Activated naive CD4-positive, alpha-beta T cell treated with anti-CD3 and anti-CD28 coated beads for 36 hours (primary cell): Measurements from ENCODE around the gene AFF3. TPM values are rescaled to one million over a fixed set of nuclear protein-coding genes. Genes with fewer than 3 reads are reported as not detected.

ENCODE experiments used
- CTCF ChIA-PET: fragments of 350-600 bp; sonication (Branson Sonifier 250); formaldehyde crosslinking; loops from one replicate; lab custom pipeline; 2021; ENCODE audit warnings: antibody characterized with exemption; lab: Charles Lee
- DNase-seq: peaks from one replicate; pipeline ENCODE4 v3.0.0-alpha.2; 2020
- H3K27ac Mint-ChIP-seq: one replicate; pipeline ENCODE4 v1.8.0; 2021; ENCODE audit warnings: mild to moderate bottlenecking, mixed read lengths
- H3K27me3 Mint-ChIP-seq: one replicate; pipeline ENCODE4 v1.8.0; 2021; ENCODE audit warnings: low read depth, mixed read lengths
- H3K36me3 Mint-ChIP-seq: one replicate; pipeline ENCODE4 v1.8.0; 2021; ENCODE audit warnings: low read depth, mixed read lengths
- H3K4me1 Mint-ChIP-seq: one replicate; pipeline ENCODE4 v1.8.0; 2021; ENCODE audit warnings: low read depth, mixed read lengths
- H3K4me3 Mint-ChIP-seq: one replicate; pipeline ENCODE4 v1.8.0; 2021; ENCODE audit warnings: mild to moderate bottlenecking, moderate library complexity, mixed read lengths
- H3K9me3 Mint-ChIP-seq: one replicate; pipeline ENCODE4 v1.8.0; 2021; ENCODE audit warnings: mixed read lengths
- intact Hi-C: fragments of 100-400 bp; cut with micrococcal nuclease; formaldehyde crosslinking; loops from one replicate; pipeline ENCODE4 v1.15.1; 2023
- total RNA-seq, 2 experiments: library from RNA; stranded (reverse); gene quantifications; one replicate each; pipeline ENCODE4 v1.2.3, GENCODE V29; 2021

Gene AFF3
- total RNA-seq, 2 experiments from 2014 or later = 1.5 to 2.1 TPM

DNA sequence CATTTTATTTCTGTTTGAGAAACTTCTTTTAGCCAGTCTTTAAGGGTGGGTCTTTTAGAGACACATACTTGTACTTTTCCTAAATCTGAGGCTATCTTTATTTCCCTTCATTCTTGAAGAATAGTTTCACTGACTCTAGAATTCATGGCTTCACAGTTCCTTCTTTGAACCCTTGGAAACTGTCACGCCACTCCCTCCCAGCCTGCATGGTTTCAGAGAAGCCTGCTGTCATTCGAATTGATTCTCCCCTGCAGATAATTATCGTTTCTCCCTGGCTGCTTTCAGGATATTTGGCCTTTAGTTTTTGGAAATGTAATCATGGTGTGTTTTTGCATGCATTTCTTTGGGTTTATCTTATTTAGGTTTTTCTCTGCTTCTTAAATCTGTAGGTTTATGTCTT lies 580.6 kb downstream of the AFF3 start:
- CTCF ChIA-PET = interaction anchor here (1.3 to 4.4 kb wide), 2 partner anchors 71 to 684 kb away, joined by 3 to 31 read pairs; no protein-coding TSS in a partner anchor
- intact Hi-C loops = no loop called here
- H3K9me3 Mint-ChIP-seq = no peaks in the 10 kb centered on the region
- no peak for DNase-seq
- no peaks in the 10 kb centered on the region for H3K27me3 Mint-ChIP-seq
- peaks cover 1% of the 10 kb centered on the region for H3K4me1 Mint-ChIP-seq
- no peak overlapping the region for H3K4me3 Mint-ChIP-seq
- no peak overlapping the region for H3K27ac Mint-ChIP-seq
- H3K36me3 Mint-ChIP-seq = no peaks in the 10 kb centered on the region

- Mint-ChIP-seq H3K36me3 (peaks cover 2% of the 10 kb centered on the region), H3K27ac (no peak overlapping the region), H3K9me3 (no peaks in the 10 kb centered on the region), H3K27me3 (no peaks in the 10 kb centered on the region), H3K4me1 (peaks cover 1% of the 10 kb centered on the region), H3K4me3 (no peak overlapping the region)
- CTCF ChIA-PET = interaction anchor here (0.6 to 4.4 kb wide), 25 partner anchors 9 to 822 kb away, joined by 3 to 31 read pairs (median 3); no protein-coding TSS in a partner anchor
- DNase-seq = peak; percentile 94
- intact Hi-C loops = loop anchor here (1.0 to 10.0 kb wide), 4 partner anchors 246 to 822 kb away; no protein-coding TSS in a partner anchor
Observed at GRCh38 chr2:99559075-99559662, 583.2 kb downstream of the AFF3 start.

DNA sequence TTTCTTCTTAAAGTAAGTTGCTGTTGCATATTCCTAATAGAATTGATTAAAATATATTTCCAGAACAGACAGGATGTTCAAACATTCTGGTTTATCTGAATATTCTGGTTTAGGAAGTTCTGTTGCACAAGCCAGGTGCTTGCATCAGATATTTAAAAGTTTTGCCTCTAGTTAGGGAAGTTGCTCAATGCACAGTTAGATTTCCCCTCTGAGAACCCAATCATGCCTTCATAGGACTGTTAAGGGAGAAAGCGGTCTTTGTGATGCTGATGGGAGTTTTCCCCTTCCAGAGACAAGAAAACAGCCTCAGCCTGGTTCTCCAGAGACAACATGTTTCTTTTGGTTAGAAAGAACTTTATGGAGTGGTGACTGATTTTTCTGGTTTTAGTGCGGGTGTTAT lies 587.0 kb downstream of the AFF3 start:
- H3K27me3 Mint-ChIP-seq = no peaks in the 10 kb centered on the region
- CTCF ChIA-PET = interaction anchor here (0.5 kb wide), 1 partner anchor 291 kb away, joined by 3 read pairs; no protein-coding TSS in a partner anchor
- no peak overlapping the region for H3K27ac Mint-ChIP-seq
- peaks cover 1% of the 10 kb centered on the region for H3K4me1 Mint-ChIP-seq
- intact Hi-C loops = loop anchor here (5.0 to 10.0 kb wide), 2 partner anchors 249 to 707 kb away; no protein-coding TSS in a partner anchor
- no peak overlapping the region for H3K4me3 Mint-ChIP-seq
- H3K36me3 Mint-ChIP-seq = peaks cover 4% of the 10 kb centered on the region
- no peaks in the 10 kb centered on the region for H3K9me3 Mint-ChIP-seq
- no peak for DNase-seq

GRCh38 chr2:99554871-99555270 lies 587.5 kb downstream of the AFF3 start:
- CTCF ChIA-PET = interaction anchor here (0.5 to 0.6 kb wide), 2 partner anchors 135 to 291 kb away, joined by 3 to 4 read pairs; no protein-coding TSS in a partner anchor
- Mint-ChIP-seq H3K4me3 (no peak overlapping the region), H3K36me3 (peaks cover 4% of the 10 kb centered on the region), H3K27me3 (no peaks in the 10 kb centered on the region), H3K9me3 (no peaks in the 10 kb centered on the region), H3K4me1 (peaks cover 1% of the 10 kb centered on the region), H3K27ac (no peak overlapping the region)
- intact Hi-C loops = loop anchor here (5.0 to 10.0 kb wide), 2 partner anchors 250 to 707 kb away; no protein-coding TSS in a partner anchor
- DNase-seq = no peak

DNA sequence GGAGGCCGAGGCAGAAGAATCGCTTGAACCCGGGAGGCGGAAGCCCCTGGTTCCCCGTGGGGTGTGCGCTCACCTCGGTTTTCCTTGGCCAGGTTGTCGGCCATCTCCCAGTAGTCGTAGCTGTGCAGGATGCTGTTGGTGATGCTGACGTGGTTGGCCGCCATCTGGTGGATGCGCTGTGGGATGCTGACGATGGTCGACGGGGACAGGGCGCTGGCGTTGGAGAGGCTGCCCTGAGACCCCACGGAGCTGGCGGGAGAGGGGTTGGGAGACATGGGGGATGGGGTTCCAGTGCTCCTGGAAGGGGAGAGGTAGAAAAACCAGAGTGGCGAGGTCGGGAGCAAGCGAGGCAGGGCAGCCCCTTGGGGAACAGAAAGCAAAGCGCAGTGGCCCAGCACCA lies 588.2 kb downstream of the AFF3 start:
- no peak overlapping the region for H3K27ac Mint-ChIP-seq
- no peaks in the 10 kb centered on the region for H3K27me3 Mint-ChIP-seq
- no peak for DNase-seq
- peaks cover 4% of the 10 kb centered on the region for H3K36me3 Mint-ChIP-seq
- CTCF ChIA-PET = interaction anchor here (0.6 kb wide), 1 partner anchor 136 kb away, joined by 4 read pairs; no protein-coding TSS in a partner anchor
- no peak overlapping the region for H3K4me3 Mint-ChIP-seq
- no peaks in the 10 kb centered on the region for H3K9me3 Mint-ChIP-seq
- peaks cover 1% of the 10 kb centered on the region for H3K4me1 Mint-ChIP-seq
- intact Hi-C loops = loop anchor here (10.0 kb wide), 1 partner anchor 251 kb away; no protein-coding TSS in a partner anchor

- Mint-ChIP-seq H3K27me3 (no peaks in the 10 kb centered on the region), H3K4me3 (no peak overlapping the region), H3K4me1 (no peaks in the 10 kb centered on the region), H3K36me3 (peaks cover 4% of the 10 kb centered on the region), H3K9me3 (no peaks in the 10 kb centered on the region), H3K27ac (no peak overlapping the region)
- CTCF ChIA-PET = no interaction called here
- intact Hi-C loops = loop anchor here (10.0 kb wide), 1 partner anchor 252 kb away; no protein-coding TSS in a partner anchor
- DNase-seq = no peak
Observed at GRCh38 chr2:99552529-99552928, 589.9 kb downstream of the AFF3 start.

DNA sequence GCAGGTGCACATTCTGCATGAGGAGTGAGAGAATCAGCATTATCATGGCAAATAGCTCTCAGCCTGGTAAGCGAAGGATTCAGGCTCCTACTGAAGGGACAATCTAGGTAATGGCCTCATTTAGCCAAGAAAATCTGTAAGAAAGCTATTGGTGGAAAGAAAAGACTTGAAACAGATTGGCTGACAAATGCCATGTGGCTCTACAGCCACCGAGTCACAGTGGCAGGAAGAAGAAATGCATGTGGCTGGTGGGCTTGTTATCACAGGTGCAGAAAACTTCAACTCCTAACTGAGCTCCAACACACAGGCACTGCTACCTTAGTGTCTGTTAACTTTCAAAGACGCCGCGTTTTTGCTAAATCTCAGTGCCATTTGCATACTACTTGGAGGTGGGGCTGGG lies 592.0 kb downstream of the AFF3 start:
- no peaks in the 10 kb centered on the region for H3K4me1 Mint-ChIP-seq
- no peak overlapping the region for H3K4me3 Mint-ChIP-seq
- DNase-seq = no peak
- intact Hi-C loops = loop anchor here (10.0 kb wide), 1 partner anchor 254 kb away; no protein-coding TSS in a partner anchor
- no peaks in the 10 kb centered on the region for H3K9me3 Mint-ChIP-seq
- CTCF ChIA-PET = interaction anchor here (1.6 kb wide), 1 partner anchor 9 kb away, joined by 4 read pairs; no protein-coding TSS in a partner anchor
- H3K27me3 Mint-ChIP-seq = no peaks in the 10 kb centered on the region
- peaks cover 4% of the 10 kb centered on the region for H3K36me3 Mint-ChIP-seq
- no peak overlapping the region for H3K27ac Mint-ChIP-seq

DNA sequence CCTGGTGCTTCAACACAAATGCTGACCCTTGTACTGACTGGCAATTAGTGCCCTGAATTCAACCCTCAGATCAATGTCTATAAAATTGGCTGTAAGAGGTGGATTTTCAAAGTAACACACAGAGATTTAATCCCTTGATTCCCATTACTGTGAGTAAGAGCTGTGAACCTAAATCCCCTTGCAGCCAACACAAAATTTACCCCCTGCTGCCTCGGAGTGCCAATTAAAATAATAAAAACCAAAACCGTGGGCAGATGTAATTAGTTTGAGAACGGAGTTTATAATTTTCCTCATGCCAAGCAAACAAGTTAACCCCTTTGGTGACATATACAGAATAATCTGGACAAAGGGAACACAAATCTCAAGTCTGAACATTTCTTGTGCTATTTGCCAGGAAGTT lies 596.8 kb downstream of the AFF3 start:
- peaks cover 3% of the 10 kb centered on the region for H3K27me3 Mint-ChIP-seq
- no peak for DNase-seq
- CTCF ChIA-PET = no interaction called here

DNA sequence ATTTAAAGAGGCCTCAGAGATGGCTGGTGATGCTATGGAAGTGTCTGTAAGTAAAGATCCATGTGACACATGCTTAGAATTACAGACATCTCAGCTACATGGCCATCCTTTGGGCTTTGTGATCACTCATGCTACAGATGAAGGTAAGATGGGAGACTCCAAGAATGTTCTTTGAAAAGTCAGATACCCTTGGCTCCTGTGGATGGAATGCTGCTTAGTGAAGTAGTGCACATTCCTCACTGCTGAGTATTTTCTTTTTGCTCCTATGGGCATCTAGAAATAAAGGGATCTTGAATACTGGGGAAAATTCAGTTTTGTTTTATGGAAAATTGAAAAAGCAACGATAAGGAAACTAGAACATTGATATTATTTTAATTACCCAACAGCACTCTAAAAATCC lies 597.3 kb downstream of the AFF3 start:
- intact Hi-C loops = no loop called here
- CTCF ChIA-PET = interaction anchor here (0.6 kb wide), 1 partner anchor 880 kb away, joined by 3 read pairs; no protein-coding TSS in a partner anchor
- no peaks in the 10 kb centered on the region for H3K4me1 Mint-ChIP-seq
- DNase-seq = no peak
- H3K36me3 Mint-ChIP-seq = no peaks in the 10 kb centered on the region
- no peaks in the 10 kb centered on the region for H3K9me3 Mint-ChIP-seq
- no peak overlapping the region for H3K4me3 Mint-ChIP-seq
- peaks cover 3% of the 10 kb centered on the region for H3K27me3 Mint-ChIP-seq
- H3K27ac Mint-ChIP-seq = no peak overlapping the region

More for the DNA sequence above, 596.8 kb downstream of the AFF3 start:
- no peak overlapping the region for H3K27ac Mint-ChIP-seq
- intact Hi-C loops = no loop called here
- no peak overlapping the region for H3K4me3 Mint-ChIP-seq
- no peaks in the 10 kb centered on the region for H3K9me3 Mint-ChIP-seq
- H3K36me3 Mint-ChIP-seq = no peaks in the 10 kb centered on the region
- no peaks in the 10 kb centered on the region for H3K4me1 Mint-ChIP-seq

DNA sequence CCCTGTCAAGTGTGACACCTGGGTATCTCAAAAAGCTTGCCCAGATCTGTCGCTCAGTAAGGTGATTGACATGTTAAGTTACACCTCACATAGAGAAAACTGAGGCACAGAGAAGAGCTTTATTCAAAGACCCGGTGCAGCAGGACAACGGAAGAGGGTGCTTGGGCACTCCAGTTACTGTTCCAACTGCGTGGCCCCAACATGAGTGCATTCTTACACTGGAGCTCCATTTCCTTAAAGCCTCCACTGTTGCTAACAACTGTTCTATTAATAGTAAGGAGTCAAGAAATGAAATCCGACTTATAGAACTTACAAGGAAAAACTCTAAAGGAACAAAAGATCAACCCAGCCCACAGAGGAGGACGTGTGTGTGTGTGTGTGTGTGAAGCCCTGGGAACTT lies 597.8 kb downstream of the AFF3 start:
- Mint-ChIP-seq H3K36me3 (no peaks in the 10 kb centered on the region), H3K27me3 (peaks cover 3% of the 10 kb centered on the region), H3K27ac (no peak overlapping the region), H3K4me3 (no peak overlapping the region), H3K9me3 (no peaks in the 10 kb centered on the region), H3K4me1 (no peaks in the 10 kb centered on the region)
- CTCF ChIA-PET = interaction anchor here (0.6 to 0.7 kb wide), 2 partner anchors 14 to 880 kb away, joined by 3 read pairs; no protein-coding TSS in a partner anchor
- intact Hi-C loops = no loop called here
- DNase-seq = no peak

DNA sequence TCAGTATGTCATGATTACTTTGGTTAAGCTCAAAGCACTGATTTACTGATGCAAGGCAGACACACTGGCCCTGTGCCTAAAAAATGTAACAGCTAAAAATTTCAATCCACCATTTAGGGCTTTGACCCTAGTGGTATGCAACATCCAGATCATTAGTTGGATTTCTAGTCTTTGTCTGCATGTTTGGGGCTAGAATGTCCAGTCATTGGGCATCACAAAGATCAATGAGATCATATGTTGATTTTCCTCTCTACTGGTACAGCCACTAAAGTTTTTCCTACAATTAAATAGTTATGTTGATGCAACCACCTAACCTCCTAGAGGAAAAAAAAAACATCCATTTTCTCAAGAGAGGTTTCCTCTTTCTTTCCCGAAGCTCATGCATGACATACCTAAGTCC lies 599.1 kb downstream of the AFF3 start:
- Mint-ChIP-seq H3K4me1 (no peaks in the 10 kb centered on the region), H3K4me3 (no peak overlapping the region), H3K27ac (no peak overlapping the region), H3K27me3 (peaks cover 7% of the 10 kb centered on the region), H3K9me3 (no peaks in the 10 kb centered on the region), H3K36me3 (no peaks in the 10 kb centered on the region)
- no peak for DNase-seq
- intact Hi-C loops = no loop called here
- CTCF ChIA-PET = no interaction called here

DNA sequence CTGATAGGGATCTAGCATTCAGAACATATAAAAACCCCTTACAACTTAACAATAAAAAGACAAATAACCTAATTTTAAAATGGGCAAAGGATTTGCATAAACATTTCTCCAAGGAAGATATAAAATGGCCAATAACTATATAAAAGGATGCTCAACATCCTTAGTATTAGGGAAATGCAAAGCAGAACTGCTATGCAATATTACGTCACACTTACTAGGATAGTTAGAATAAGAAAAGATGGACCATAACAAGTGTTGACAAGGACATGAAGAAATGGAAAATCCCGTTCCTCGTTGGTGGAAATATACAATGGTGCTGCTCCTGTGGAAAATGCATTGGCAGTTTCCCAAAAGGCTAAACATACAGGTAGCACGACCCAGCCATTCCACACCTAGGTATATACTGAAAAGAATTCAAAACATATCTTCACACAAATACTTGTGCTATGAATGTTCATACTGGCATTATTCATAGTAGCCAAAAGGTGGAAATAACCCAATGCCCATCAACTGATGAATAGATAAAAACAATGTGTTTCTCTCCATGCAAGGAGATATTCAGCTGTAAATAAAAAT lies 604.4 kb downstream of the AFF3 start:
- peaks cover 14% of the 10 kb centered on the region for H3K27me3 Mint-ChIP-seq
- no peak overlapping the region for H3K27ac Mint-ChIP-seq
- DNase-seq = no peak
- H3K4me1 Mint-ChIP-seq = no peaks in the 10 kb centered on the region
- CTCF ChIA-PET = no interaction called here
- H3K9me3 Mint-ChIP-seq = peaks cover 5% of the 10 kb centered on the region
- no peak overlapping the region for H3K4me3 Mint-ChIP-seq
- intact Hi-C loops = no loop called here
- peaks cover 1% of the 10 kb centered on the region for H3K36me3 Mint-ChIP-seq
